ENCODE data around the gene CRIM1. TPM values are rescaled to one million over a fixed set of nuclear protein-coding genes. Genes with fewer than 3 reads are reported as not detected.

Gene CRIM1
- total and polyA plus RNA-seq, 2 donors (not counting 1 experiment from before 2014, with no cell fraction given), result 364 to 661 TPM

DNA sequence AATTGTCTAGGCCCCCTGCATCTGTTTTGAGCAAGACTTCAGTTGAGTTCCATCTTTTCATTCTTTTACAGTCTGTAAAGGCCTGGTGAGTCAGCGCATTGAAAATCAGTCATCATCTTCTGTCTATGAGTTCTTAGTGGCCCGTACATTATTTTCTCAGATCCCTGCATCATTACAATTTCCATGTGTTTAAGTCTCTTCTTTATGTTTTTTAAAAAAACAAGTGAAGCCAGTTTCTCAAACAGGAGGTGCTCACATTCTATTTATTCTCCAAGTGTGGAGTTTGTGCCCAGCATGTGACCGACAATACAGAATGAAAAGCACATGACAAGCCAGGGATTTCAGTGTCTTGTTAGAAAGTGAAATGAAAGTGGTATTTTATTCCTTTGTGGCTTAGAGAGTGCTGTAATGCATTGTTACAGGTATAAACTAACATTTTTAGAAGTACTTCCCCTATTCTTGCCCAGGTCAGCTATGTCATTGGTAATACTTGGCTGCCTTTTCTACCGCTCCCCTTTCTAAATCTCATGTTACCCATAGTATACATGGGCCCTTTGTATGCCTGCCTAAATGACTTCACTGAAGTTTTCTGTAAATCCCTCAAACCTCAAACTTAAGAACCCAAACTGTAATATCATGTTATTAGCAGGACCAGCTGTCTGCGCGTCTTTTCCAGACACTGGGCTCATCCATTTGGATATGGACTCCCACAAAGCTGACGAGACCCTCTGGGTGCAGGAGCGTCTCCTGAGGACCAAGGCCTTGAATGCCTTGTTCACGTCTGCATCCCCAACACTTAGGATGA is 174.8 kb downstream of the CRIM1 start:
- DNase-seq (ENCODE audit: low read depth in 2 of 2), result peak; percentile 21 to 78
- H3K36me3 ChIP-seq (ENCODE audit: control insufficient read depth, insufficient read depth, low read length), result peaks cover 11% of the 10 kb centered on the region
- no peaks in the 10 kb centered on the region for H3K27me3 ChIP-seq (ENCODE audit: control insufficient read depth, insufficient read depth, low read length)
- no peak overlapping the region for H3K27ac ChIP-seq (ENCODE audit: insufficient read depth, low read length)
- TF ChIP-seq, protein P1, sequence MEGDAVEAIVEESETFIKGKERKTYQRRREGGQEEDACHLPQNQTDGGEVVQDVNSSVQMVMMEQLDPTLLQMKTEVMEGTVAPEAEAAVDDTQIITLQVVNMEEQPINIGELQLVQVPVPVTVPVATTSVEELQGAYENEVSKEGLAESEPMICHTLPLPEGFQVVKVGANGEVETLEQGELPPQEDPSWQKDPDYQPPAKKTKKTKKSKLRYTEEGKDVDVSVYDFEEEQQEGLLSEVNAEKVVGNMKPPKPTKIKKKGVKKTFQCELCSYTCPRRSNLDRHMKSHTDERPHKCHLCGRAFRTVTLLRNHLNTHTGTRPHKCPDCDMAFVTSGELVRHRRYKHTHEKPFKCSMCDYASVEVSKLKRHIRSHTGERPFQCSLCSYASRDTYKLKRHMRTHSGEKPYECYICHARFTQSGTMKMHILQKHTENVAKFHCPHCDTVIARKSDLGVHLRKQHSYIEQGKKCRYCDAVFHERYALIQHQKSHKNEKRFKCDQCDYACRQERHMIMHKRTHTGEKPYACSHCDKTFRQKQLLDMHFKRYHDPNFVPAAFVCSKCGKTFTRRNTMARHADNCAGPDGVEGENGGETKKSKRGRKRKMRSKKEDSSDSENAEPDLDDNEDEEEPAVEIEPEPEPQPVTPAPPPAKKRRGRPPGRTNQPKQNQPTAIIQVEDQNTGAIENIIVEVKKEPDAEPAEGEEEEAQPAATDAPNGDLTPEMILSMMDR (conservative IDR thresholded peaks at IDR 0.05 in 1 of 2, IDR thresholded peaks at IDR 0.05 in 1 of 2; ENCODE audit: low read depth in 1 of 2, low read length in 2 of 2), result no peak
- no peak for TF ChIP-seq EZH2 (IDR thresholded peaks at IDR 0.05; ENCODE audit: low read length, missing control alignments)
- peaks cover 9% of the 10 kb centered on the region for H3K4me1 ChIP-seq (ENCODE audit: control insufficient read depth, extremely low read depth, insufficient read depth, low read length)
- H3K9ac ChIP-seq (ENCODE audit: insufficient read depth, low read length), result no peak overlapping the region
- H3K4me2 ChIP-seq (ENCODE audit: extremely low read depth, insufficient read depth, low read length), result no peak overlapping the region
- no peaks in the 10 kb centered on the region for H3K9me3 ChIP-seq (ENCODE audit: control insufficient read depth, insufficient read depth, low read depth, low read length)
- H3K4me3 ChIP-seq (replicated peaks in 1 of 4; ENCODE audit: control extremely low read depth in 1 of 4, insufficient read depth in 1 of 4, low read depth in 3 of 4, low read length in 4 of 4), result no peak overlapping the region
- no peak overlapping the region for H2AFZ ChIP-seq (ENCODE audit: low read length)
- no peaks in the 10 kb centered on the region for H4K20me1 ChIP-seq (ENCODE audit: control insufficient read depth, extremely low read depth, insufficient read depth, low read length)
- H3K79me2 ChIP-seq (ENCODE audit: control insufficient read depth, insufficient read depth, low read length), result peaks cover 9% of the 10 kb centered on the region

DNA sequence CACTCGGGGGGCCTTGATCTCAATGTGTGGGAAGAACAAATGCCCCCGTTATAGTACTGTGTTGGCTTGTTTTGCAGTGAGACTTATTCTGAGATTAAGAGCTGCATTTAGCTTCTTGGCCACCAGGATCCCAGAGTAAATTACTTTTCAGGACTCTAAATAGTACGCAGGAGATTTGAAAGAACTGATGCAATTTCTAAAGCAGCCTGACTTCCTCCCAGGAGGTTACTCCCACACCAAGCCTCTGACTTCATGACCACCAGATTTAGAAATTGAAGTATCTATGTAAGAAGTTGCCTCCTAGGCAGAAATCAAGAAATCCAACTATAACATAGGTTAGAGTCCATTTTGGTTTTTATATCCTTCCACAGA is 175.4 kb downstream of the CRIM1 start:
- TF ChIP-seq EZH2 (IDR thresholded peaks at IDR 0.05; ENCODE audit: low read length, missing control alignments), result no peak
- TF ChIP-seq, protein P1 (conservative IDR thresholded peaks at IDR 0.05 in 1 of 2, IDR thresholded peaks at IDR 0.05 in 1 of 2; ENCODE audit: low read depth in 1 of 2, low read length in 2 of 2), result no peak
- H3K9me3 ChIP-seq (ENCODE audit: control insufficient read depth, insufficient read depth, low read depth, low read length), result no peaks in the 10 kb centered on the region
- no peak overlapping the region for H3K9ac ChIP-seq (ENCODE audit: insufficient read depth, low read length)
- peaks cover 11% of the 10 kb centered on the region for H3K36me3 ChIP-seq (ENCODE audit: control insufficient read depth, insufficient read depth, low read length)
- no peak overlapping the region for H3K27ac ChIP-seq (ENCODE audit: insufficient read depth, low read length)
- no peaks in the 10 kb centered on the region for H3K27me3 ChIP-seq (ENCODE audit: control insufficient read depth, insufficient read depth, low read length)
- peak; percentile 33 to 36 for DNase-seq (ENCODE audit: low read depth in 2 of 2)
- no peaks in the 10 kb centered on the region for H4K20me1 ChIP-seq (ENCODE audit: control insufficient read depth, extremely low read depth, insufficient read depth, low read length)
- H3K79me2 ChIP-seq (ENCODE audit: control insufficient read depth, insufficient read depth, low read length), result peaks cover 9% of the 10 kb centered on the region
- no peak overlapping the region for H3K4me2 ChIP-seq (ENCODE audit: extremely low read depth, insufficient read depth, low read length)
- H2AFZ ChIP-seq (ENCODE audit: low read length), result no peak overlapping the region
- no peak overlapping the region for H3K4me3 ChIP-seq (replicated peaks in 1 of 4; ENCODE audit: control extremely low read depth in 1 of 4, insufficient read depth in 1 of 4, low read depth in 3 of 4, low read length in 4 of 4)
- peaks cover 9% of the 10 kb centered on the region for H3K4me1 ChIP-seq (ENCODE audit: control insufficient read depth, extremely low read depth, insufficient read depth, low read length)

DNA sequence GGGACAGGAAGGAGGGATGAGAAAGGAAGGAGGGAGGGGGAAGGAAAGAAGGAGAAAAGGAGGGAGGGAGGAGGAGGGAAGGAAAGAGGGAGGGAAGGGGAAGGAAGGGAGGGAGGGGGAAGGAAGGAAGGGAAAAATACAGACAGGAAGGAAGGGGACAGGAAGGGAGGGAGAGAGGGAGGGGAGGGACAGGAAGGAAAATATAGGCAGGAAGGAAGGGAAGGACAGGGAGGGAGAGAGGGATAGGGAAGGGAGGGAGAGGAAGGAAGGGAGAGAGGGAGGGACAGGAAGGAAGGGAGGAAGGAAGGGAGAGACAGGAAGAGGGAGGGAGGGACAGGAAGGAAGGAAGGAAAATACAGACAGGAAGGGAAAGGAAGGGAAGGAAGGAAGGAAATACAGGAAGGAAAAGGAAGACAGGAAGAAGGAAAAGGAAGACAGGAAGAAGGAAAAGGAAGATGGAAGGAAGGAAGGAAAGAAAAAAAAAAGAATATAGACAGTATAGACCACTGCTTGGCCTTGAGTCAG is 178.8 kb downstream of the CRIM1 start:
- Histone ChIP-seq H3K27ac (ENCODE audit: insufficient read depth, low read length) (no peak overlapping the region), H3K4me2 (ENCODE audit: extremely low read depth, insufficient read depth, low read length) (no peak overlapping the region), H3K9me3 (ENCODE audit: control insufficient read depth, insufficient read depth, low read depth, low read length) (no peaks in the 10 kb centered on the region), H3K79me2 (ENCODE audit: control insufficient read depth, insufficient read depth, low read length) (peaks cover 2% of the 10 kb centered on the region), H2AFZ (ENCODE audit: low read length) (no peak overlapping the region), H3K9ac (ENCODE audit: insufficient read depth, low read length) (no peak overlapping the region), H3K4me1 (ENCODE audit: control insufficient read depth, extremely low read depth, insufficient read depth, low read length) (peaks cover 8% of the 10 kb centered on the region), H4K20me1 (ENCODE audit: control insufficient read depth, extremely low read depth, insufficient read depth, low read length) (no peaks in the 10 kb centered on the region), H3K27me3 (ENCODE audit: control insufficient read depth, insufficient read depth, low read length) (no peaks in the 10 kb centered on the region), H3K4me3 (replicated peaks in 1 of 4; ENCODE audit: control extremely low read depth in 1 of 4, insufficient read depth in 1 of 4, low read depth in 3 of 4, low read length in 4 of 4) (no peak overlapping the region), H3K36me3 (ENCODE audit: control insufficient read depth, insufficient read depth, low read length) (peaks cover 29% of the 10 kb centered on the region)
- TF ChIP-seq, protein P1 (conservative IDR thresholded peaks at IDR 0.05 in 1 of 2, IDR thresholded peaks at IDR 0.05 in 1 of 2; ENCODE audit: low read depth in 1 of 2, low read length in 2 of 2), result no peak
- no peak for TF ChIP-seq EZH2 (IDR thresholded peaks at IDR 0.05; ENCODE audit: low read length, missing control alignments)
- DNase-seq (ENCODE audit: low read depth in 2 of 2), result no peak

All from fibroblast of lung (primary cell).